Body of pancreas (tissue), 4 donors: Measurements from ENCODE around the gene RGS6. TPM values are rescaled to one million over a fixed set of nuclear protein-coding genes. Genes with fewer than 3 reads are reported as not detected.
"Not testable (repeated sequence)": the region's sequence is repeated elsewhere in the genome, so short reads cannot be mapped to it uniquely, and the experiment has no call there.

ENCODE experiments used
- ATAC-seq: fragments of 150-250 bp; one replicate; pipeline ENCODE4 v1.9.1; 2016
- DNase-seq, 4 donors: peaks; one replicate each; pipeline ENCODE4 v3.0.0-alpha.2; 2019
- H3K27ac ChIP-seq, 4 donors: fragments of 200-600 bp; sonication (generic); 1 replicate in 3 of 4; 2 replicates in 1 of 4; pipeline versions ENCODE4 v1.5.1 to v1.6.1; 2016 to 2019; ENCODE audit warnings: mild to moderate bottlenecking in 1 of 4, mixed read lengths in 1 of 4, moderate library complexity in 1 of 4
- H3K27me3 ChIP-seq, 2 donors: fragments of 200-600 bp; sonication (generic); one replicate each; pipeline ENCODE4 v1.6.0; 2016; ENCODE audit warnings: mild to moderate bottlenecking in 1 of 2
- H3K36me3 ChIP-seq, 2 donors: fragments of 200-600 bp; sonication (generic); replicated peaks in 1 of 2; 2 replicates each; pipeline ENCODE4 v1.5.1; 2016; ENCODE audit warnings: low read depth in 2 of 2; ENCODE audit not compliant: insufficient read depth in 1 of 2
- H3K4me1 ChIP-seq: fragments of 200-600 bp; sonication (generic); one replicate; pipeline ENCODE4 v1.6.0; 2016
- H3K4me3 ChIP-seq, 2 donors: fragments of 200-600 bp; sonication (generic); 1 replicate in 1 of 2; 2 replicates in 1 of 2; pipeline ENCODE4 v1.5.1; 2016 to 2019
- H3K9me3 ChIP-seq, 3 donors: fragments of 200-600 bp; sonication (generic); 1 replicate in 2 of 3; 2 replicates in 1 of 3; pipeline ENCODE4 v1.5.1; 2016
- CTCF ChIP-seq, 7 experiments: fragments of 450-650 bp in 4 of 7; fragments of 200-600 bp in 3 of 7; sonication (generic) in 3 of 7; IDR thresholded peaks; one replicate each; pipeline ENCODE4 v1.5.1; 2016 to 2019; ENCODE audit warnings: antibody characterized with exemption in 7 of 7
- POLR2A ChIP-seq, 3 donors: fragments of 450-650 bp; IDR thresholded peaks; one replicate each; pipeline ENCODE4 v1.6.1; 2016; ENCODE audit warnings: antibody characterized with exemption in 3 of 3, mild to moderate bottlenecking in 2 of 3
- WGBS, 2 donors: methylation state at CpG; one replicate each; pipeline ENCODE4 v1.1.5; 2017; 5-methylcytosine and 5-hydroxymethylcytosine counted together
- intact Hi-C: fragments of 100-400 bp; cut with DNase I; formaldehyde crosslinking; loops from one replicate; pipeline ENCODE4 v1.15.1; 2023
- total RNA-seq, 2 donors: library from RNA; depleted of rRNA; stranded (reverse); fragments of >200 nt; gene quantifications; one replicate each; pipeline ENCODE4 v1.1.0, GENCODE V29; 2016

RGS6 gene
- total RNA-seq, 2 donors from 2014 or later, result 0.26 to 1.3 TPM

DNA sequence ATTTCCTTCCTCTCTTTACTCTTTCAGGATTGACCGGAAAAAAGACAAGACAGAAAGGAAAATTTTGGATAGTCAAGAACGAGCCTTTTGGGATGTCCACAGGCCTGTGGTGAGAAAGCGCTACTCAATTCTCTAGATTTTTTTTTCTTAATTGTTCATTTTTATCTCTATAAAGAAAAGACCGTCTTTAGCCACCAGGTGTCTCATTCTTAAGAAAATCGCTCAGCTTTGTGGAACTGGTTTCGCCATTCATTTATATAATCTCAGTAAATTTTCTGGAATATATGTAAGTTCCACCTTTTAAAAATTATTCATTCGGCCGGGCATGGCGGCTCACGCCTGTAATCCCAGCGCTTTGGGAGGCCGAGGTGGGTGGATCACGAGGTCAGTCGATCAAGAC lies 540.6 kb downstream of the RGS6 start:
- Histone ChIP-seq H3K27ac (no peak overlapping the region), H3K36me3 (no peaks in the 10 kb centered on the region), H3K4me1 (no peaks in the 10 kb centered on the region), H3K9me3 (no peaks in the 10 kb centered on the region), H3K27me3 (no peaks in the 10 kb centered on the region), H3K4me3 (no peak overlapping the region)
- ATAC-seq, result no peak
- TF ChIP-seq POLR2A (IDR thresholded peaks at IDR 0.05) (no peak), CTCF (IDR thresholded peaks at IDR 0.05) (no peak)
- 84 to 85% methylated on average over 14 of the region's 14 CpGs for WGBS, 2 donors
- DNase-seq, result no peak
- intact Hi-C loops, result no loop called here

DNA sequence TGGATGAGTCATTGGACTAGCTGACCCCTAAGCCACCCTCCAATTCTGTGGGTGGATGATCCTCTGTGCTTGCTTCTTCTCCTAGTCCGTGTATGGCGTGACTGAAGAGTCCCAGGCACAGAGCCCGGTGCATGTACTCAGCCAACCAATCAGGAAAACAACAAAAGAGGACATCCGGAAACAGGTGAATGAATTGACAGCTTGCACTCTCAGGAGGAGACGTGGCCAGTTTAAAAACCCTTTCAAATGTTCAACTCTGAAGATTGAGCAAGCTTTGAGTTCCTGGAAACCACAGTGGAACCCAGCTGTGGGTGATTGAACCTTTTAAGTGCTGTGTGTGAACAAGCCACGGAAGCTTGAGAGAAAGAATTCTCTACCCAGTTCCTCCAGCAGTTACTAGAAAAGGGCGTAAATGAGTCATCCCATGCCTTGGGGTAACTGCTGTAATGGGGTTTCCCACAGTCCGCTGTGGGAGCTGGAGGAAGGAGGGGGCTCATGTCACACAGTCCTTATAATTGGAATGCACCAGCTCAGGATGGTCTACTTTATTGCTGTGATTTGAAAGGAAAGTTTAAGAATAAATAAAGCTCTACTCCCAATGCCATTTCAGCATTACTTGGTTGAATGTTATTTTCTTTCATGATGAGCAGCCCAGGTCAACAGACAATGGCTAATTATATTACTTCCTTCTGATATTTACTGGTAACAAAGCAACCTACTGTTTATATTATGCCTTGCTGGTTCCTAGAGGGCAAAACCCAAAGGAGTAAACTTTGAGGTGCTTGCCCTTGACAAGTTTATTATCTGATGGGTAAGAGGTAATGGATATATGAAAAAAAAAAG lies 544.6 kb downstream of the RGS6 start:
- TF ChIP-seq CTCF (IDR thresholded peaks at IDR 0.05) (no peak), POLR2A (IDR thresholded peaks at IDR 0.05) (no peak)
- H3K36me3 ChIP-seq, result no peaks in the 10 kb centered on the region

GRCh38 chr14:72477578-72477977 lies 545.3 kb downstream of the RGS6 start:
- DNase-seq, H3K36me3 ChIP-seq, H3K27ac ChIP-seq, ATAC-seq, H3K4me1 ChIP-seq, H3K9me3 ChIP-seq, intact Hi-C loops, H3K4me3 ChIP-seq, H3K27me3 ChIP-seq: not testable (repeated sequence)
- 44 to 50% methylated on average over 5 of the region's 5 CpGs for WGBS, 2 donors

More for the DNA sequence above, 544.6 kb downstream of the RGS6 start:
- Histone ChIP-seq H3K9me3 (no peaks in the 10 kb centered on the region), H3K4me3 (no peak overlapping the region), H3K27ac (no peak overlapping the region), H3K4me1 (no peaks in the 10 kb centered on the region), H3K27me3 (no peaks in the 10 kb centered on the region)
- 39 to 58% methylated on average over 8 of the region's 8 CpGs for WGBS, 2 donors
- ATAC-seq (no peak), DNase-seq (no peak)
- intact Hi-C loops, result no loop called here

GRCh38 chr14:72478471-72478893 lies 546.3 kb downstream of the RGS6 start:
- WGBS, 2 donors, result 52 to 63% methylated on average over 8 of the region's 8 CpGs
- H3K27ac ChIP-seq, result no peak overlapping the region
- H3K9me3 ChIP-seq, result no peaks in the 10 kb centered on the region
- ATAC-seq (no peak), DNase-seq (no peak)
- intact Hi-C loops, result no loop called here
- no peak overlapping the region for H3K4me3 ChIP-seq
- H3K27me3 ChIP-seq, result no peaks in the 10 kb centered on the region
- TF ChIP-seq CTCF (IDR thresholded peaks at IDR 0.05) (no peak), POLR2A (IDR thresholded peaks at IDR 0.05) (no peak)
- H3K36me3 ChIP-seq, result no peaks in the 10 kb centered on the region
- no peaks in the 10 kb centered on the region for H3K4me1 ChIP-seq

DNA sequence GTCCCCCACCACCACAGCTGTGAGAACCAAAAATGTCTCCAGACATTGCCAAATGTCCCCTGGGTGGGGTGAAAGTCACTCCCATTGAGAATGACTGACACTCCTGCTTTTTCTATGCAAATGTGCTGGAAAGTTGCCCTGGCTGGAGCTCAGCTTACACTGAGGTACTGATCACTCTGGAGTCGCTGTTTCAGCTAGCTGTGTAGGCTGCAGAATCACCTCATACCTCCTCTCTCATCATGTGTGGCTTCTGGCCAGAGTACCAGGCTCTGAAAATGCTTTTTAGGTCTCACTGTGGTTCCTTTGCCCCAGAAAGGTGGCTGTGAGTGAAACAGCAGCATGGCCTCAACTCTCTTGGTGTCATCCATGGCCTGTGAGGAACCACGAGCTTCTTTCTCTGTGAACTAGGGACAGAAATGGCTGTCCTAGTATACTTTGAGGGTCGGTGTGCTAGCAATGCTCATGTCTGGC lies 547.3 kb downstream of the RGS6 start:
- intact Hi-C loops, result no loop called here
- no peak for DNase-seq
- WGBS, 2 donors, result 48 to 50% methylated on average over 3 of the region's 3 CpGs
- H3K9me3 ChIP-seq, result no peaks in the 10 kb centered on the region
- H3K36me3 ChIP-seq, result no peaks in the 10 kb centered on the region
- no peaks in the 10 kb centered on the region for H3K4me1 ChIP-seq
- TF ChIP-seq CTCF (IDR thresholded peaks at IDR 0.05) (no peak), POLR2A (IDR thresholded peaks at IDR 0.05) (no peak)
- H3K27me3 ChIP-seq, result no peaks in the 10 kb centered on the region
- no peak overlapping the region for H3K27ac ChIP-seq
- ATAC-seq, result no peak
- no peak overlapping the region for H3K4me3 ChIP-seq
